Liver (tissue), 3 donors: ENCODE measurements around the gene TRABD.

Source experiments
- EGR1 ChIP-seq, 2 donors: IDR thresholded peaks; 2 replicates each; pipeline ENCODE4 v1.6.1; 2016 to 2018; ENCODE audit warnings: antibody characterized with exemption in 2 of 2, low read depth in 2 of 2
- FOXA1 ChIP-seq: IDR thresholded peaks from 2 replicates; pipeline ENCODE4 v1.6.1; 2016; ENCODE audit warnings: antibody characterized with exemption
- GABPA ChIP-seq, 2 donors: IDR thresholded peaks in 1 of 2; conservative IDR thresholded peaks in 1 of 2; 2 replicates each; pipeline ENCODE4 v1.6.1; 2016; ENCODE audit warnings: antibody characterized with exemption in 2 of 2, mild to moderate bottlenecking in 1 of 2, moderate library complexity in 1 of 2
- HNF4A ChIP-seq, 2 donors: conservative IDR thresholded peaks; 2 replicates each; pipeline ENCODE4 v1.6.1; 2016; ENCODE audit warnings: antibody characterized with exemption in 2 of 2, mild to moderate bottlenecking in 2 of 2
- RAD21 ChIP-seq, 2 donors: IDR thresholded peaks; 2 replicates each; pipeline ENCODE4 v1.6.1; 2016; ENCODE audit warnings: antibody characterized with exemption in 2 of 2, mild to moderate bottlenecking in 2 of 2
- TAF1 ChIP-seq: conservative IDR thresholded peaks from 2 replicates; pipeline ENCODE4 v1.6.1; 2016; ENCODE audit warnings: antibody characterized with exemption, mild to moderate bottlenecking
- YY1 ChIP-seq: IDR thresholded peaks from 2 replicates; pipeline ENCODE4 v1.6.1; 2016; ENCODE audit warnings: antibody characterized with exemption, mild to moderate bottlenecking
- TF ChIP-seq, protein P1 (sequence below): fragments of 150-350 bp; IDR thresholded peaks from 2 replicates; pipeline ENCODE4 v1.5.1; 2017; ENCODE audit warnings: improper control_type of control experiment, low read depth, low read length; ENCODE audit not compliant: missing input control
- TF ChIP-seq, protein P2 (sequence below): IDR thresholded peaks from 2 replicates; pipeline ENCODE4 v1.6.1; 2016; ENCODE audit warnings: antibody characterized with exemption, mild to moderate bottlenecking
- TF ChIP-seq, protein P3 (sequence below): IDR thresholded peaks from 2 replicates; pipeline ENCODE4 v1.6.1; 2016; ENCODE audit warnings: antibody characterized with exemption
- TF ChIP-seq, protein P4 (sequence below): IDR thresholded peaks from 2 replicates; pipeline ENCODE4 v1.6.1; 2016; ENCODE audit warnings: antibody characterized with exemption
- donor health status: healthy.
- donor health status: healthy.

DNA sequence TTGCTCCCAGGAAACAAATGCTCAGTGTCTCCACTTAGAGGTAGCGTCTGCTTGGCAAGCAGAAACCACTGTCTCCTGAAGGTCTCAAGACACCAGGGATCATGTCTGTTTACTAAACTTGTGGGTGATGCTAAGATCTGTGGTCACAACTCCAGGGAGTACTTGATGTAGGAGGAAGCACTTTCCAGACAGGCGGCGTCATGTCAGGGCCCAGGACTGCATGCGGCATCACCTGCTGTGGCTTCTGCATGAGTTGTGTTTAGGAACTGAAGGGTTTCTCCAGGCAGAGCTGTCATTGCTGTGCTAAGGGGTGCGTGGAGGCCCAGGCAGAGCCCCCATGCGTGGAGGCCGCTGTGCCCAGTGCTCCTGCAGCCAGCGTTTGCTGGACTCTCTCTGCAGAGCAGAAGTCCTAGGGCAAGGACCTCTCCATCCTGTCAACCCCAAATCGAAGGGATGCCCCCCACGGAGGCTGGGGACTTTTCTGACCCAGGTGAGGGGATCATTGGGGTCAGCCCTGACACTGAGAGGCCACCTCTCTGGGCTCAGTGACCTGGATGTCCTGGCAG lies 23.2 kb upstream of the TRABD start:
- TF ChIP-seq, protein P1, sequence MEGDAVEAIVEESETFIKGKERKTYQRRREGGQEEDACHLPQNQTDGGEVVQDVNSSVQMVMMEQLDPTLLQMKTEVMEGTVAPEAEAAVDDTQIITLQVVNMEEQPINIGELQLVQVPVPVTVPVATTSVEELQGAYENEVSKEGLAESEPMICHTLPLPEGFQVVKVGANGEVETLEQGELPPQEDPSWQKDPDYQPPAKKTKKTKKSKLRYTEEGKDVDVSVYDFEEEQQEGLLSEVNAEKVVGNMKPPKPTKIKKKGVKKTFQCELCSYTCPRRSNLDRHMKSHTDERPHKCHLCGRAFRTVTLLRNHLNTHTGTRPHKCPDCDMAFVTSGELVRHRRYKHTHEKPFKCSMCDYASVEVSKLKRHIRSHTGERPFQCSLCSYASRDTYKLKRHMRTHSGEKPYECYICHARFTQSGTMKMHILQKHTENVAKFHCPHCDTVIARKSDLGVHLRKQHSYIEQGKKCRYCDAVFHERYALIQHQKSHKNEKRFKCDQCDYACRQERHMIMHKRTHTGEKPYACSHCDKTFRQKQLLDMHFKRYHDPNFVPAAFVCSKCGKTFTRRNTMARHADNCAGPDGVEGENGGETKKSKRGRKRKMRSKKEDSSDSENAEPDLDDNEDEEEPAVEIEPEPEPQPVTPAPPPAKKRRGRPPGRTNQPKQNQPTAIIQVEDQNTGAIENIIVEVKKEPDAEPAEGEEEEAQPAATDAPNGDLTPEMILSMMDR: no peak
- TF ChIP-seq, protein P2, sequence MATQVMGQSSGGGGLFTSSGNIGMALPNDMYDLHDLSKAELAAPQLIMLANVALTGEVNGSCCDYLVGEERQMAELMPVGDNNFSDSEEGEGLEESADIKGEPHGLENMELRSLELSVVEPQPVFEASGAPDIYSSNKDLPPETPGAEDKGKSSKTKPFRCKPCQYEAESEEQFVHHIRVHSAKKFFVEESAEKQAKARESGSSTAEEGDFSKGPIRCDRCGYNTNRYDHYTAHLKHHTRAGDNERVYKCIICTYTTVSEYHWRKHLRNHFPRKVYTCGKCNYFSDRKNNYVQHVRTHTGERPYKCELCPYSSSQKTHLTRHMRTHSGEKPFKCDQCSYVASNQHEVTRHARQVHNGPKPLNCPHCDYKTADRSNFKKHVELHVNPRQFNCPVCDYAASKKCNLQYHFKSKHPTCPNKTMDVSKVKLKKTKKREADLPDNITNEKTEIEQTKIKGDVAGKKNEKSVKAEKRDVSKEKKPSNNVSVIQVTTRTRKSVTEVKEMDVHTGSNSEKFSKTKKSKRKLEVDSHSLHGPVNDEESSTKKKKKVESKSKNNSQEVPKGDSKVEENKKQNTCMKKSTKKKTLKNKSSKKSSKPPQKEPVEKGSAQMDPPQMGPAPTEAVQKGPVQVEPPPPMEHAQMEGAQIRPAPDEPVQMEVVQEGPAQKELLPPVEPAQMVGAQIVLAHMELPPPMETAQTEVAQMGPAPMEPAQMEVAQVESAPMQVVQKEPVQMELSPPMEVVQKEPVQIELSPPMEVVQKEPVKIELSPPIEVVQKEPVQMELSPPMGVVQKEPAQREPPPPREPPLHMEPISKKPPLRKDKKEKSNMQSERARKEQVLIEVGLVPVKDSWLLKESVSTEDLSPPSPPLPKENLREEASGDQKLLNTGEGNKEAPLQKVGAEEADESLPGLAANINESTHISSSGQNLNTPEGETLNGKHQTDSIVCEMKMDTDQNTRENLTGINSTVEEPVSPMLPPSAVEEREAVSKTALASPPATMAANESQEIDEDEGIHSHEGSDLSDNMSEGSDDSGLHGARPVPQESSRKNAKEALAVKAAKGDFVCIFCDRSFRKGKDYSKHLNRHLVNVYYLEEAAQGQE: no peak
- no peak for TF ChIP-seq YY1
- TF ChIP-seq, protein P3, sequence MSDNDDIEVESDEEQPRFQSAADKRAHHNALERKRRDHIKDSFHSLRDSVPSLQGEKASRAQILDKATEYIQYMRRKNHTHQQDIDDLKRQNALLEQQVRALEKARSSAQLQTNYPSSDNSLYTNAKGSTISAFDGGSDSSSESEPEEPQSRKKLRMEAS: no peak
- no peak for TF ChIP-seq HNF4A (conservative IDR thresholded peaks at IDR 0.05)
- TF ChIP-seq RAD21 (IDR thresholded peaks at IDR 0.05): no peak
- no peak for TF ChIP-seq EGR1 (IDR thresholded peaks at IDR 0.05; ENCODE audit: low read depth in 2 of 2)
- TF ChIP-seq, protein P4, sequence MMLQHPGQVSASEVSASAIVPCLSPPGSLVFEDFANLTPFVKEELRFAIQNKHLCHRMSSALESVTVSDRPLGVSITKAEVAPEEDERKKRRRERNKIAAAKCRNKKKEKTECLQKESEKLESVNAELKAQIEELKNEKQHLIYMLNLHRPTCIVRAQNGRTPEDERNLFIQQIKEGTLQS: no peak
- TF ChIP-seq TAF1: no peak
- no peak for TF ChIP-seq FOXA1
- no peak for TF ChIP-seq GABPA (IDR thresholded peaks at IDR 0.05 in 1 of 2, conservative IDR thresholded peaks at IDR 0.05 in 1 of 2)
